AG04449 (cell line): ENCODE results near the gene CAMK2B.

ENCODE experiments used
- CTCF ChIA-PET: fragments of 350-600 bp; formaldehyde crosslinking; extraction: SDS; loops from one replicate; lab custom pipeline; 2021; ENCODE audit warnings: antibody characterized with exemption; lab: Yijun Ruan, JAX
- POLR2A ChIA-PET: fragments of 400-600, 350-600 bp; formaldehyde crosslinking; extraction: SDS; loops from one replicate; lab custom pipeline; 2020; ENCODE audit warnings: antibody characterized with exemption, inconsistent platforms; lab: Yijun Ruan, JAX
- DNase-seq: peaks from one replicate; pipeline ENCODE4 v3.0.0-alpha.2; 2010; ENCODE audit warnings: low read depth, low spot score
- H3K4me3 ChIP-seq: 2 replicates; pipeline ENCODE4 v1.5.1; 2011; ENCODE audit warnings: low read depth, mild to moderate bottlenecking, control low read depth, low read length
- TF ChIP-seq, protein P1 (sequence below): IDR thresholded peaks from one replicate; pipeline ENCODE4 v1.5.1; 2011; ENCODE audit warnings: mild to moderate bottlenecking, moderate library complexity, low read length, control low read depth, inconsistent platforms; ENCODE audit not compliant: insufficient read depth; ENCODE audit errors: missing control alignments

CAMK2B gene

GRCh38 chr7:44284216-44284615 lies 41.2 kb downstream of the CAMK2B start:
- H3K4me3 ChIP-seq = no peak overlapping the region
- CTCF ChIA-PET = interaction anchor here (1.4 kb wide), 1 partner anchor 14 kb away, joined by 3 read pairs; no protein-coding TSS in a partner anchor
- POLR2A ChIA-PET = no interaction called here
- DNase-seq = no peak
- TF ChIP-seq, protein P1, sequence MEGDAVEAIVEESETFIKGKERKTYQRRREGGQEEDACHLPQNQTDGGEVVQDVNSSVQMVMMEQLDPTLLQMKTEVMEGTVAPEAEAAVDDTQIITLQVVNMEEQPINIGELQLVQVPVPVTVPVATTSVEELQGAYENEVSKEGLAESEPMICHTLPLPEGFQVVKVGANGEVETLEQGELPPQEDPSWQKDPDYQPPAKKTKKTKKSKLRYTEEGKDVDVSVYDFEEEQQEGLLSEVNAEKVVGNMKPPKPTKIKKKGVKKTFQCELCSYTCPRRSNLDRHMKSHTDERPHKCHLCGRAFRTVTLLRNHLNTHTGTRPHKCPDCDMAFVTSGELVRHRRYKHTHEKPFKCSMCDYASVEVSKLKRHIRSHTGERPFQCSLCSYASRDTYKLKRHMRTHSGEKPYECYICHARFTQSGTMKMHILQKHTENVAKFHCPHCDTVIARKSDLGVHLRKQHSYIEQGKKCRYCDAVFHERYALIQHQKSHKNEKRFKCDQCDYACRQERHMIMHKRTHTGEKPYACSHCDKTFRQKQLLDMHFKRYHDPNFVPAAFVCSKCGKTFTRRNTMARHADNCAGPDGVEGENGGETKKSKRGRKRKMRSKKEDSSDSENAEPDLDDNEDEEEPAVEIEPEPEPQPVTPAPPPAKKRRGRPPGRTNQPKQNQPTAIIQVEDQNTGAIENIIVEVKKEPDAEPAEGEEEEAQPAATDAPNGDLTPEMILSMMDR = no peak

GRCh38 chr7:44283381-44284211 lies 41.8 kb downstream of the CAMK2B start:
- ChIA-PET CTCF (interaction anchor here (1.2 kb wide), 1 partner anchor 43 kb away, joined by 3 read pairs; no protein-coding TSS in a partner anchor), POLR2A (no interaction called here)
- TF ChIP-seq, protein P1 = no peak
- no peak overlapping the region for H3K4me3 ChIP-seq
- DNase-seq = no peak

DNA sequence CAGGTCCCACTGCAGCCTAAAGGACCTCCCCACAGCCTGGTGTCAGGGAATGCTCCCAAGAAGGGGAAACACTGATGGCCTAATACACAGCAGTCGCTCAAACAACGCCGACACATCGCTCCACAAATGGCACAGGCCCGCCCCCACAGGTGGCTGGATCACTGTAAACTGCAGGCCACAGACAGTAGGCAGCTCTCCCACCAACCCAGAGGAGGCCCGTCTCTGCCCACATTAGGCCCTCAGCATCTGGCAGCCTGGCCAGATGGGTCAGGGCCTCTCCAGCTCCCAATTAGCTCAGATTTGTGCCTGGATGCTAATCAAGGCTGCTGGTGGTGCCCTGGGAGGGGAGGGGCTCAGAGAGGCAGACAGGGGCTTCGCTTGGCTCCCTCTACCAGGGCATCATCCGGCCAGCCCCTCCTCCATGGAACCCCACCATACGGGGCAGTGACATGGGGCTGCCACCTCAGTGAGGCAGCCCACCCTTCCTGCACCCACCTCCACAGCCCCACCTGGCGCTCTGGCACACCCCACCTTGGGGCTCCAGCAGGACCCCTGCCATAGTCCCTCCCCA lies 42.7 kb downstream of the CAMK2B start:
- TF ChIP-seq, protein P1 = no peak
- H3K4me3 ChIP-seq = no peak overlapping the region
- CTCF ChIA-PET = interaction anchor here (1.2 kb wide), 1 partner anchor 42 kb away, joined by 3 read pairs; no protein-coding TSS in a partner anchor
- POLR2A ChIA-PET = no interaction called here
- DNase-seq = no peak

DNA sequence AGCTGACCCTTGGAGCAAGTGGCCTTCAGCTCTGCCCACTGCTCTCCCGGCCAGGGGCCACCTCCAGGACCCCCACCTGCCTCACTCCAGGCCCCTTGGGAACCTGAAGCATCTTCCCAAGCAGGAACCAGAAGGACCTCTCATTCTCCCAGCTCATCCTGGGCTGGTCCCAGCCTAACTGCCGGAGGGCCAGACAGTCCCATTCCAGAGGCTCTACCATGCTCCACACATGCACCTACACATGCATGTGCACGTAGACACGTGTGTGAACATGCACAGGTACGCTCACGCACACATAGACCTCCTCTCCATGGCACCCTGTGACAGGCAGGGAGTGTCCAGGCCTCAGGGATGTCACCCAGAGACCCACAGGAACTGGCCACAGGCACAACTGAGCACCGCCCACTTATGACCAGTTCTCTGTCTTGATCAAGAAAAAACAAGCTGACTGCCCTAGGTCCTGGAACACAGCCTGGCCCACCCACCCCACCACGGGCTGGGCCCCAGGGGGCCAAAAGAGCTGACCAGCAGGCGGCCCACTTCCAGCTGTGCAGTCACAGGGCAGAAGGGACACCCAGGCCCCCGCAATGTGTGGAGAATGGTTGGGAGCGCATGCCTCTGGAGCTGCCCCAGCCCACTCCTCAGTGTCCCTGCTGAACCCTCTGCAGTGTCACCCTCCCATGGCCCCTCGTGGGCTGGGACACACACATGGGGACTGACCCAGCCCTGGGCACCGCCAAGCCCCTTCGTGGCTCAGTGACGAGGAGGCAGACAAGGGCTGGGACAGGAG lies 43.4 kb downstream of the CAMK2B start:
- TF ChIP-seq, protein P1 = no peak
- ChIA-PET CTCF (interaction anchor here (1.2 kb wide), 1 partner anchor 41 kb away, joined by 3 read pairs; no protein-coding TSS in a partner anchor), POLR2A (no interaction called here)
- H3K4me3 ChIP-seq = no peak overlapping the region
- no peak for DNase-seq

DNA sequence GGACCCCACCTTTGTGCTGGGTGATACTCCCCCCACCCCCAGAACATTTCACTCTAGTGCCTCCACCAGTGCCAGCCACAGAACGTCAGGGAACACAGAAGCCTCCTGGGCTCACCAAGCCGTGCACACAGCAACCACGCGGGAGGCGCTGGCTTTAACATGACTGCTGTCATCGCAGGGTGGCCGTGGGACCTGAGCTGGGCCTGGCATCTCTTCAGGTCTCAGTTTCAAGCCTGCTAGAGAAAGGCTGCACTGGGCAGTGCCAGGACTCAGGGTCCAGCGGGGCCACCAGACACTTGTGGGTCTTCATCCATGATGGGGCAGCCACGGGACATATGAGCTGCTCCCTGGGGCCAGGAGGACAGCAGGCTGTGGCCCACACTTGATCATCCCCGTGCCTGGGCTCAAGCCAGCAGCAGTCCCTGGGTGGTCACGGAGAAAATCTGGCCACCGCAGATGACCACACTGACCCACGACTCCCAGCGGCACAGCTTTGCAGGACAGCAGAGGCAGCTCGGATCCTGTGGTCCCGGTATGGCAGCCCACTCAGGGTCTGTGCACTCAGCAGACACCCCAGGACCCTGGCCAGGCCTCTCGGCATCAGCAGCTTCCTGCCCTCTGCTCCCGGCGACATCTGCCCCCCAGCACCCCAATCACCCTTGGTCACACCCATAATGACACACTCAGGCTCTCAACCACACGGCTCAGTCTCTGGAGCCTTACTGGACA lies 44.2 kb downstream of the CAMK2B start:
- no peak overlapping the region for H3K4me3 ChIP-seq
- CTCF ChIA-PET = no interaction called here
- POLR2A ChIA-PET = no interaction called here
- no peak for DNase-seq
- TF ChIP-seq, protein P1 = no peak
